Cardiac fibroblast (primary cell): ENCODE results near the gene SENP1.
"Not testable (repeated sequence)": the region's sequence is repeated elsewhere in the genome, so short reads cannot be mapped to it uniquely, and the experiment has no call there.

Experiments used
- DNase-seq, 2 donors: peaks; one replicate each; pipeline versions ENCODE4 v3.0.0 to v3.0.0-alpha.2; 2010; ENCODE audit warnings: low read depth in 2 of 2
- H3K4me3 ChIP-seq, 2 donors: replicated peaks in 1 of 2; 1 replicate in 1 of 2; 2 replicates in 1 of 2; pipeline ENCODE4 v1.5.1; 2011; ENCODE audit warnings: low read depth in 2 of 2, low read length in 2 of 2, mild to moderate bottlenecking in 2 of 2, moderate library complexity in 1 of 2
- CTCF ChIP-seq: IDR thresholded peaks from one replicate; pipeline ENCODE4 v1.5.1; 2011; ENCODE audit warnings: low read depth, mild to moderate bottlenecking, low read length, inconsistent platforms

The SENP1 gene

GRCh38 chr12:48132826-48133225 lies 26.9 kb upstream of the SENP1 start:
- H3K4me3 ChIP-seq: no peak overlapping the region
- TF ChIP-seq CTCF: no peak
- no peak for DNase-seq

- TF ChIP-seq CTCF: no peak
- no peak overlapping the region for H3K4me3 ChIP-seq
- no peak for DNase-seq
Measured at GRCh38 chr12:48131517-48131916, 25.6 kb upstream of the SENP1 start.

GRCh38 chr12:48129376-48129775 lies 23.5 kb upstream of the SENP1 start:
- TF ChIP-seq CTCF: no peak
- no peak for DNase-seq
- H3K4me3 ChIP-seq: no peak overlapping the region

- no peak for TF ChIP-seq CTCF
- H3K4me3 ChIP-seq: no peak overlapping the region
- peak in 1 of 2 donors; percentile 6 for DNase-seq
Measured at GRCh38 chr12:48128800-48129199, 22.9 kb upstream of the SENP1 start.

GRCh38 chr12:48126953-48127630 lies 21.2 kb upstream of the SENP1 start:
- DNase-seq: no peak
- TF ChIP-seq CTCF: no peak
- no peak overlapping the region for H3K4me3 ChIP-seq

GRCh38 chr12:48125985-48126384 lies 20.1 kb upstream of the SENP1 start:
- H3K4me3 ChIP-seq: no peak overlapping the region
- DNase-seq: no peak
- no peak for TF ChIP-seq CTCF

- H3K4me3 ChIP-seq, DNase-seq: not testable (repeated sequence)
Measured at GRCh38 chr12:48125542-48125941, 19.7 kb upstream of the SENP1 start.
